Activated CD4-positive, alpha-beta T cell treated with anti-CD3 and anti-CD28 coated beads, Interleukin-2, amount 50 U/mL, for 1 hour (primary cell): ENCODE measurements around the gene HDAC4.
"Not testable (repeated sequence)": the region's sequence is repeated elsewhere in the genome, so short reads cannot be mapped to it uniquely, and the experiment has no call there.

Experiments
- DNase-seq: peaks from one replicate; pipeline ENCODE4 v3.0.0-alpha.2; 2020

The HDAC4 gene

DNA sequence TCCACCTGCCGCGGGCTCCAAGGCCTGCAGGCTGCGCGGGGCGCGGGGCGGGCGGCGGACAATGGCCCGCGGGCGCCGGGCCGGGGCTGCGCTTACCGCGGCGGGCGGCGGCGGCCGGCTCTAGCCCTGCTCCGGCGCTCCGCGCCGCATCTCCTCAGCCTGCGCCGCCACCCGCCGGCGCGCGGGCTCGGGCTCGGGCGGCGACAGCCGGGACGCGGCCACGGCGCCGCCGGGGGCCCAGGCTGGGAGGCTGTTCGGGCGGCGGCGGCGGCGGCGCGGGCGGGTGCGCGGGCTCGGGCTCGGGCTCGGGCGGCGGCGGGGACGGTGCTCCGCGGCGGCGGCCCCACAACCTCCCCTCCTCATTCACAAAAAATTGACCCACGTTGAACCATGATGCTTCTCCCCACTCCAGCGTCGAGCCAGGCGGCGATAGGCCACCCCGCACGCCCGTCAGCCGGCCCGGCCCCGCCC is at the start of gene HDAC4:
Gene HDAC4 (minus strand): TSS at position 425 of the 471 bp plus-strand sequence. CDS start 48,321 bp downstream, outside the sequence.
- DNase-seq: no peak

GRCh38 chr2:239449468-239449867 is 48.6 kb upstream of the HDAC4 start:
- not testable (repeated sequence) for DNase-seq

DNA sequence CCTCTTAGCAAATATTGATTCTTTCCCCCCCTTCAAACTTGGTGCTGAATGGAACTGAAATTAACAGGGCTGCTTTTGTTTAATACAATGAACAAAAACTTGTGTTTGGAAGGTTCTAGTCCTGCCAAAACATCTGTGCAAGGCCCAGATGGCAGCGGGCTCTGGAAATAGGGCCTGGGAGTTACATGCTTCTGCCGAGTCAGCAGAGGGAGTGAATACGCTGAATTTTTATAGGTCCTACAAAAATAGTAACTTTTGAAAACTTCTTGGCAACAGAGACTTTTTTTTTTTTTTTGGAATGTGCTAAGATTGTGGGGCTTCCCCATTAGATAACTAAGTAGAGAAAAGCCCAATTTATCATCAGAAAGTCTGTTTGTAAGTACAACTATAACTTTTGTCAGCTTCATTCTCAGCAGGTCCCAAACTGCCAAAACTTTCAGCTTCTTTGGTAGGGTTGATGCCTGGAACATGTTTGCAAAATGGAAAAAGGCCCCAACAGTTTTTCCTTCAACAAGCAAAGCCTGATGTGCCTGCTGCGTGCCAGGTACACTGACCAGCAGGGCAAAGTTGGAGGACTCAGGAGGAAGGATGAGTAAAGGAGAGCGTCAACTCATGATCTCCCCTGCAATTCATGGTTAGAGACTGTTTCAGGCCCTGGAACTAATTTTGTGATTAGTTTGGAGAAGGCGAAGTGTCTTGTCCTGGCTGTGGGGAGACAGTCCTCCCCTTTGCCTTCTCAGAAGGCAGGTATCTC is 45.1 kb upstream of the HDAC4 start:
- DNase-seq: no peak

DNA sequence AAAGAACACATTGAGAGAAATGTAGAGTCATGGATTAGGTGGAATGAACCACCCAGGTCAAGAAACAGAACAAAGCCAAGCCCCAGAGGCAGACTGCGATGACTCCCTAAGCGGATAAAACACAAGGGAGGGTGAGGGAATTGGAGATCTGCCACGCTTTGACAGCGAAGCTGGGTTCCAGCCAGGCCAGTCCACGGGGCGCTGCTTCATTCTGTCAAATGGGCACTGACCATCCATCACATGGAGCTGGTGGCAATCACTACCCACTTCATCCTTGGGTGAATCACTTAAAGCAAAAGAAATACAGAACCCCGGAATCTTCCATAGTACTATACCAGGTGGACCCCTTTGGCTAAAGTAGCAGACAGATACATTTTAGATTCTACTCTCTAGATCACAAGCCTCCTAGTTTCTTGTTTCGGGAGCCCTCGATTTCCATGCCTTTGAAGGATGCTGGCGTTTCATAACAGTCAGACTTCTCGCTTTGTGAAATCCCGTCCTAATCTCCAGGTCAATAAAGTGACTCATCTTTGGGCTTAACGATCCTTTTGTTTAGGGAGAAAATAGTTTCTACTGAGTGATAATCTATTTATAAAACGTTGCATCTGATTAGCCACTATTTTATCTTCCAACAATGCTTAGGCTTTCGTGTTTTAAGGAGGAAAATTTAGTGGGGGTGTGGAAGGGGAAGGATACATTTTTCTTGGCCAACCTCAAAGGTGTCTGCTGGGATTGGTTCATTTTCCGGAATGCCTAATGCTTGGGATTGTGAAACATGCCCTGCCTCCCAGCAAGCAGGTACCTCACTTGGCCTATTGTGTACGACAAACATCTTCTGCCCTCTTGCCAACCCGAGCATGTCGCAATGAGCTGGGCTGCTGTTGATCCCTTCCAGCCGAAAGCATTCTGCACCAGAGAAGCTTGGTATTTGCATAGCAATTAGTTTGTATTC is 44.1 kb upstream of the HDAC4 start:
- no peak for DNase-seq

- no peak for DNase-seq
Observed at GRCh38 chr2:239443666-239444567, 43.1 kb upstream of the HDAC4 start.

DNA sequence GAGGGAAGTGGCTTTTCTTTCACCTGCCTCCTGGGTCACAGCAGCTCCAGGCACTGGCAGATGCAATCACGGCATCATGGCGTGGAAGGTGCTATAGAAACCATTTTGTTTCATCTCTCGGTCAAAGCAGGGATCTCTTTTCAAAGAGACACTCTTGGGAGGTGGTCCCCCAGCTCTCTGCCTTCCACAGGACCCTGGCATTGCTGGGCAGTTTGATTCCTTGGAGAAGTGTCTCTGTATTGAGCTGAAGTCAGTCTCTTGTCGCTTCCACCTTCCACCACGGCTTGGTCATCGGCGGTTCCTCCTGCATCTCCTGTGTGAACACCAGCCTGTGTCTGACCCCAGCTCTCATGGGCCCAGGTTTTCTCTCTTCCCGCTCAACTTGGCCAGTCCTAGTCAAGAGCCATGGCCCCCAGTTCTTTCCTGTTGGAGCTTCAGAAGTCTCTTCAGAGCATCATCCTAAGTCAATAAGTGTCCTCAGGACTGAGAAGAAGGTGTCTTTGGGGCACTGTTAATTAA is 42.3 kb upstream of the HDAC4 start:
- no peak for DNase-seq

GRCh38 chr2:239442192-239442591 is 41.4 kb upstream of the HDAC4 start:
- no peak for DNase-seq

- no peak for DNase-seq
Observed at GRCh38 chr2:239441261-239442078, 40.6 kb upstream of the HDAC4 start.

GRCh38 chr2:239440511-239440959 is 39.7 kb upstream of the HDAC4 start:
- no peak for DNase-seq

- DNase-seq: no peak
Observed at GRCh38 chr2:239439754-239440315, 39.0 kb upstream of the HDAC4 start.

- no peak for DNase-seq
Observed at GRCh38 chr2:239438995-239439753, 38.4 kb upstream of the HDAC4 start.

- no peak for DNase-seq
Observed at GRCh38 chr2:239438368-239438767, 37.5 kb upstream of the HDAC4 start.

DNA sequence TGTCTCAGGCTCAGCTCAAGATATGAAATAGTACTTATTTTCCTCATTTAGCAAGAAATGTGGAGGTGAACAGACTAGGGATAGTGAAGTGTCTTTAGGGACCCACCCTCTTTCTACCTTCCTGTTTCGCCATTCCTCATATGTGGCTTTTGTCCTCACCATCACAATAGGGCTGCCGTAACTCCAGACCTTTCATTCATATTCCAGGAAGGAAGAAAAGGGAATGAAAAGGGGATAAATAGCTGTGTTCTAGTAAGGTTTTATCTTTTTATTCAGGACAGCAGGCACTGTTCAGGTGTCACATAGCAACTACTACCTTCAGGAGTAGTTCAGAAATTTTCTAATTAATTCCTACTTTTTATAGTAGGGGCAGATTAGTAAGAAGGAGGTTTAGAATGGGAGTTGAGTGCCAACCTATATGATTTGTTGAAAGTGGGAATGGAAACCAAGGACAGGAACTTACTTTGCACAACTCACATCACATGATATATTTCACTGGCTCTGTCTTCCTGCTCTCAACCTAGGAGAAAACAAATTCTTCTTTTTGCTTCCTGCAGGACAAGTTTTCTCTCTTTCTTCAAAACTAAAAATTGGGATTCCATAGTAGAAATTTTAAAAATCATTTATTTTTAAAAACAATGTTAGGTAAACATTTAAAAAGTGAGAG is 36.0 kb upstream of the HDAC4 start:
- DNase-seq: no peak

- no peak for DNase-seq
Observed at GRCh38 chr2:239436076-239436475, 35.3 kb upstream of the HDAC4 start.

DNA sequence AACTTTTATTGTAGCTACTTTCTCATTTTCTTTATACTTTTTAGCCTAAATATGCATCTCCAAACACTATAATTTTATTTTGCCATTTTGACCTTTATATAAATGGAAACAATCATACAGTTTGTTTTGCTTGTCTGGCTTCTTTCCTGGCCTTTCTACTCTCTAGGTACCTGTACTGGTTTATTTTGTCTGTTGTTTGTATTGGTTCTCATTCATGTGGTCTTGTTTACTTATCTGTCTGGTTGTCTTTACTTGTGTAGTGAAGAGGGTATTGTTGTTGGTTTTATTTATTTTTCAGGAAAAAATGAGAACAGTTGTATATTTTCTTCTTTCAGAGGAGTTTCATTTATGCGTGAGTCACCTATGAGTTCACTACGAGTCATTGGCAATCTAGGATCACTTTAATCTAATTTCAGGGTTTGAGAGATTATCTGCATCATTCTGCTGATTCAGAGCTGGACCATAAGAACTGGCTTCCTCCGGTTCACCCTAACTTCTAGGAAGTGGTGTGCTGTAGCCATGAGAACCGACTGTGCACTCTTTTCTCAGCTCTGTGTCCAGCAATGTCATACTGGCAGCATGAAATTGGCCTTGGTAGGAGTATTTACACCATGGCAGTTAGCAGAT is 33.1 kb upstream of the HDAC4 start:
- DNase-seq: no peak

DNA sequence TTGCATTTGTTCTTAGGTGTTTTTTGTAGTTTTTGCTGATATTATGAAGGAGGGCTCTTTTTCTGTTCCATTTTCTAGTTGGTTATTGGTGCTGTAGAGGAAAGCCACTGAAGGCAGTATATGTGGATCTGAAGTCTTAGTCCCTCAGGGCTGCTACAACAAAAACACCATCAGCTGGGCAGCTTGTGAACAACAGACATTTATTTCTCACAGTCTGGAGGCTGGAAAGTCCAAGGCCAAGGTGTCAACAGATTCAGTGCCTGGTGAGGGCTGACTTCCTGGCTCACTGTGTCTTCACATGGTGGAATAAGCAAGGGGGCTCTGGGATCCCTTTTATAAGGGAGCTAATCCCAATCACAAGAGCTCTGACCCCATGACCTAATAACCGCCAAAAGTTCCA is 31.4 kb upstream of the HDAC4 start:
- DNase-seq: no peak

GRCh38 chr2:239431536-239431935 is 30.7 kb upstream of the HDAC4 start:
- DNase-seq: no peak

GRCh38 chr2:239429473-239430350 is 28.9 kb upstream of the HDAC4 start:
- no peak for DNase-seq
